Endothelial cell (in vitro differentiated cells): Measurements from ENCODE around the gene RBCK1. TPM values are rescaled to one million over a fixed set of nuclear protein-coding genes. Genes with fewer than 3 reads are reported as not detected.

ENCODE experiments used
- DNase-seq: peaks from one replicate; pipeline ENCODE4 v3.0.0; 2021; ENCODE audit warnings: low spot score
- H3K27ac Mint-ChIP-seq: one replicate; pipeline ENCODE4 v1.8.0; 2021; ENCODE audit warnings: mixed read lengths, inconsistent platforms; ENCODE audit not compliant: unreplicated experiment
- H3K27me3 Mint-ChIP-seq: one replicate; pipeline ENCODE4 v1.8.0; 2021; ENCODE audit warnings: mild to moderate bottlenecking, moderate library complexity, mixed read lengths, inconsistent platforms; ENCODE audit not compliant: unreplicated experiment
- H3K36me3 Mint-ChIP-seq: one replicate; pipeline ENCODE4 v1.8.0; 2021; ENCODE audit warnings: mild to moderate bottlenecking, low read depth, mixed read lengths, inconsistent platforms; ENCODE audit not compliant: unreplicated experiment
- H3K4me1 Mint-ChIP-seq: one replicate; pipeline ENCODE4 v1.8.0; 2021; ENCODE audit warnings: mild to moderate bottlenecking, mixed read lengths, inconsistent platforms; ENCODE audit not compliant: unreplicated experiment
- H3K4me3 Mint-ChIP-seq: one replicate; pipeline ENCODE4 v1.8.0; 2021; ENCODE audit warnings: mild to moderate bottlenecking, mixed read lengths, inconsistent platforms; ENCODE audit not compliant: unreplicated experiment
- H3K9me3 Mint-ChIP-seq: one replicate; pipeline ENCODE4 v1.8.0; 2021; ENCODE audit warnings: mixed read lengths, inconsistent platforms; ENCODE audit not compliant: unreplicated experiment
- CTCF ChIP-seq: fragments of 200-600 bp; sonication (generic); IDR thresholded peaks from one replicate; pipeline ENCODE4 v1.5.0; 2021; ENCODE audit warnings: antibody characterized with exemption; ENCODE audit not compliant: unreplicated experiment
- total RNA-seq: library from RNA; stranded (reverse); fragmentation: NEBNext Ultra II Directional; extraction: Animal tissue kit (Norgen Biotek cat#: 25700); gene quantifications from one replicate; pipeline ENCODE4 v1.2.1, GENCODE V29; 2021; ENCODE audit not compliant: unreplicated experiment

The RBCK1 gene
- total RNA-seq, 1 donor from 2014 or later: 68.8 TPM

DNA sequence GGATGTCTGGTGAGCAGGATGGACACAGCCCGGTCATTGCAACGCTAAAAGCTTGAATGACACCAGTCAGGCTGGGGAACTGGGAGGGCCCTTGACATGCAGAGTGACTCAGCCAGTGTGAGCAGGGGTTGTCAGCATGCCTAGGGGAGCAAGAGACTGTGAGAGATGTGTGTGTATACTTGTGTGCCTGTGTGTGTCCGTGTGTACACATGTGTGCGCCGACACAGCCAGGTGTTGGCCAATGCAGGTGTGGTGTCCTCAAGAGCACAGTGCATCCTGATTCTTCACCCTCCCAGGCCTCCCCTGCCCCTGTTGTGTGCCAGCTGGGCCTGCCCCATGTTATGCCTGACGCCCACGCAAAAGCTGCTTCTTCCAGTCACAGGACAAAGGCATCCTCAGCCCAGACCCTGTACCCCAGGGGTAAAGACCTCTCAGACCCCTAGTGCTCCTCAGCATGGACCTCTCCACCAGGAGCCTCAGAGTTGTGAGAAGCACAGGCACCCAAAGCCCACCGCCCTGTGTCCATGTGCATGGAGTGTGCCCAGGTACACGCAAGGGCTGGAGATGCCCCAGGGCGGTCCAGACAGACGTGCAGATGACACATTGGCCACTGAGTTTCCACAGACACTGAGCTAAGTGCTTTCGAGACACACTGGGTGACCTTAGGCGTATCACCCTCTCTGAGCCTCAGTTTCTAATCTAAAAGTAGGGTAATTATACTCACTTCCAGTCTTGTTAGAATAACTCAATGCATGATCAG lies 44.6 kb upstream of the RBCK1 start:
- Mint-ChIP-seq H3K4me1 (peaks cover under 1% of the 10 kb centered on the region), H3K4me3 (no peak overlapping the region), H3K27ac (no peak overlapping the region), H3K27me3 (peaks cover 9% of the 10 kb centered on the region), H3K36me3 (peaks cover under 1% of the 10 kb centered on the region), H3K9me3 (no peaks in the 10 kb centered on the region)
- DNase-seq: no peak
- no peak for TF ChIP-seq CTCF

- peaks cover 11% of the 10 kb centered on the region for H3K27me3 Mint-ChIP-seq
- H3K4me3 Mint-ChIP-seq: no peak overlapping the region
- no peak overlapping the region for H3K27ac Mint-ChIP-seq
- DNase-seq: no peak
- peaks cover 11% of the 10 kb centered on the region for H3K4me1 Mint-ChIP-seq
- peaks cover 9% of the 10 kb centered on the region for H3K36me3 Mint-ChIP-seq
- H3K9me3 Mint-ChIP-seq: no peaks in the 10 kb centered on the region
- TF ChIP-seq CTCF: no peak
These were observed 42.9 kb upstream of the RBCK1 start for GRCh38 chr20:364905-365794.

GRCh38 chr20:366041-366718 lies 41.9 kb upstream of the RBCK1 start:
- H3K9me3 Mint-ChIP-seq: no peaks in the 10 kb centered on the region
- peaks cover 11% of the 10 kb centered on the region for H3K27me3 Mint-ChIP-seq
- no peak for TF ChIP-seq CTCF
- no peak overlapping the region for H3K4me3 Mint-ChIP-seq
- peaks cover 21% of the 10 kb centered on the region for H3K4me1 Mint-ChIP-seq
- no peak for DNase-seq
- peaks cover 9% of the 10 kb centered on the region for H3K36me3 Mint-ChIP-seq
- no peak overlapping the region for H3K27ac Mint-ChIP-seq

DNA sequence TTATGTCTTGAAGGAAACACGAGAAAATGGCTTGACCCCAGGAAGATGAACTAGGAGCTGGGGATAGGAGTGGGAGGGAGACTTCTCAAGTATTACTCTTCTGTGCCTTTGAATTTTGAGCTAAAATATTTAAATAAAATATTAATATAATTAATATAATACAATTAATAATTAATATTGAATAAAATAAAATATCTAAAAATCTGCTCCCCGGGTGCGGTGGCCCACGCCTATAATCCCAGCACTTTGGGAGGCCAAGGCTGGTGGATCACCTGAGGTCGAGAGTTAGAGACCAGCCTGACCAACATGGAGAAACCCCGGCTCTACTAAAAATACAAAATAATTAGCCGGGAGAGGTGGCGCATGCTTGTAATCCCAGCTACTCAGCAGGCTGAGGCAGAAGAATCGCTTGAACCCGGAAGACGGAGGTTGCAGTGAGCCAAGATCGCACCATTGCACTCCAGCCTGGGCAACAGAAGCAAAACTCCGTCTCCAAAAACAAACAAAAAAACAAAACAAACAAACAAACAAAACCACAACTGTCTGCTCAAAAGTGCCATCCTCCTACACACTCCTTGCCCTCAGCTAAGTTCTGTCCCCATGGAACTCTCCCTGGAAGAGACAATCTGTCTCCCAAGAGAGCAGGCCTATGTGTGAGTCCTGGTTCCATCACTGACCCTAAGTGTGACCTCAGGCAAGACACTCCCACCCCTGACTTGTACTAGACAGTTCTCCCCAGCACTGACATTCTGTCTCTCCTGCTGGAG lies 41.2 kb upstream of the RBCK1 start:
- Mint-ChIP-seq H3K36me3 (peaks cover 9% of the 10 kb centered on the region), H3K4me1 (peaks cover 28% of the 10 kb centered on the region), H3K9me3 (no peaks in the 10 kb centered on the region), H3K4me3 (no peak overlapping the region), H3K27ac (no peak overlapping the region), H3K27me3 (peaks cover 11% of the 10 kb centered on the region)
- DNase-seq: no peak
- TF ChIP-seq CTCF: no peak
